Effector CD8-positive, alpha-beta T cell (primary cell): ENCODE data around the gene NOTCH3.

ENCODE experiments used
- DNase-seq: peaks from one replicate; lab custom pipeline; 2025; lab: John Stamatoyannopoulos, UW

Gene NOTCH3

GRCh38 chr19:15236886-15237285, 36.1 kb upstream of the NOTCH3 start:
- DNase-seq, result no peak

DNA sequence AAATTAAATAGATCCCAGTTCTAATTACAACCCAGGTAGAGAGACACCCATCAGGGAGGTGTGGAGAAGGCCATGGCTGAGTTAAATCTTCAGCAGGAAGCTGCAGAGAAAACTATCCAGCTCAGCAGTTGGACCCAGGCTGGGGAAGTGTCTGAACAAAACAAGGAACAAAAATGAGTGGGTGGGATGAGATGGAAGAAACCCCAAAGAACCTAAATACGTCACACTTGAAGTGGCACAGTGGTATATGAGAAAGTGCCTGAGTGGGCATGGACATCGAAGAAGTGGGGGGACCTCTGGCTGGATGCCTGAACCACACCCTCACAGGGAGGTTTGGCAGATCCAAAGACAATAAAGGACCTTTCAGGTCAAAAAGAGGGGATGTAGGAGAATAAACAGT, 35.0 kb upstream of the NOTCH3 start:
- no peak for DNase-seq

DNA sequence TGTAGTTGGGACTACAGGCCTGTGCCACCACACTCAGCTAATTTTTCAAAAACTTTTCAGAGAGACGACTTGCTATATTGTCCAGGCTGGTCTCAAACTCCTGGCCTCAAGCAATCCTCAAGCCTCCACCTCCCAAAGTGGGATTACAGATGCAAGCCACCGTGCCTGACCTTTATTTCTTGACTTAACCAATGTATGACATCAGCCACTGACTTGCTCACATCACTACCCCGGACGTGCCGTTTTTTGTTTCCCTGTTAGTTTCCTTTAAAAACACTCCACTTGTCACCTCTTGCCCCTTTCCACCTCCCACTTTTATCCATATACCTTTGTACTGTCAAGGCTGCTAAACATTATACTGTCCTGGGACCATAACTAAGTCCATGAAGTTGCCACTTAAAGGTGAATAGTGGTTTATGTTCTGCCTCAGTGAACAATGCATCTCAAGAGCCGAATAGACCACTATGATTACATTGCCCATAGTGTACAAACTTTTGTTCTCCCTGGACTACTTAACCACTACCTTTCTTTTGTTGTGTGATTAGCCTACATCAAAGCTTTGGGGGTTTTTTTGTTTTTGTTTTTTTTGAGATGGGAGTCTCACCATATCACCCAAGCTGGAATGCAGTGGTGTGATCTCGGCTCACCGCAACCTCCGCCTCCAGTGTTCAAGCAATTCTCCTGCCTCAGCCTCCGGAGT, 33.8 kb upstream of the NOTCH3 start:
- DNase-seq, result no peak

DNA sequence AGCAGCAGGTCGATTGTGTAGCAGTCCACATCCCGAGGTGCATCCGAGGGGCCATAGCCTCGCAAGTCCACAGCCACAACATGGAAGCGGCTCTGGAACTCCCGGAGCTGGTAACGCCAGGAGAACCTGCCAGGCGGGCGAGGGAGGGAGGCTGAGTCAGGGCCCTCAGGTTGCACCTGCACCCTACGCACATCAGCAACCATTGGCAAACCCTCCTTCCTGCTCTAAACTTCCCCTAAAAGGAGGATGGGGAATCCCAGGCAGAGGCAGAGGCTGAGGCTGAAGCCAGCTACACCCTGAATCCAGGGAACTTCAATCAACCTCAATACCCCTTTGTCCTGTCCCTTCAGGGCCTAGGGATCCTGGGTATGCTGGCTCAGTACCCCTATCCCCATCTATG, 30.5 kb upstream of the NOTCH3 start:
- no peak for DNase-seq

DNA sequence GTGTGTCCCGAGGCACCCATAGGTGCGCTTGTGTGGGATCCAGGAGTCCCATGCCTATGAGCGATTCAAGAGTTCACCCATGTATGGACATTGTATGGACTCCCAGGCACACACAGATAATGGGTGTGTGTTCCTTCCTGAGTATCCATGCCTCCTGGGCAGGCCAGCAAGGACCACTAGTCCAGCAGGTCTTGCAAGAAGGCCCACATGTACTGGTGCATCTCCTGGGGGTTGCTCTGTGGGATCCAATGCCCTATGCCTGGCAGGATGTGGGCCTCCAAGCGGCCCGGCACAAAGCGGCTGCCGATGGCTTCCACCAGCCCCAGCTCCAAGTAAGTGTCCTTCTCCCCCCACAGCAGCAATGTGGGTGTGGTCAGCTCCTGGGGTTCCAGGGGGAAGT, 26.5 kb upstream of the NOTCH3 start:
- DNase-seq, result no peak

DNA sequence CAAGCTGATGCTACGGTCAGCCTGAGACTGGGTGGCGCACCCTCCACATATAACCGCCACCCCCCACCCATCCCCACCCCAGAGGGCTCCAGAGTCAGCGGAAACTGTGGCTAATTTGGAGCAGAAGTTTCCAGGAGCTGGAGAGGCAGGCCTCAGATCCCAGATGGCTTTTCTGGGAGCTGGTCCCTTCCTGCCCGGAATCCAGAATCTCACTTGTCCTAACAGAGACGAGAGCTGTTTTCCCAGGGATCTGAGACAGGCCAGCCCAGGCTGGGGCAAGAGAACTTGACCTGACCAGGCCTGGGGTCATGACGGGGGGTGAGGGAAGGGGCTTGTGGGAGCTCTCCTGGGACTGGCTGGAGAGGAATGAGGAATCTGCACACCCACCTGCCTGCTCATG, 25.0 kb upstream of the NOTCH3 start:
- no peak for DNase-seq

- DNase-seq, result no peak
Observed at GRCh38 chr19:15223649-15224361, 23.0 kb upstream of the NOTCH3 start.

- peak; percentile 62 for DNase-seq
Observed at GRCh38 chr19:15222738-15223648, 22.2 kb upstream of the NOTCH3 start.

DNA sequence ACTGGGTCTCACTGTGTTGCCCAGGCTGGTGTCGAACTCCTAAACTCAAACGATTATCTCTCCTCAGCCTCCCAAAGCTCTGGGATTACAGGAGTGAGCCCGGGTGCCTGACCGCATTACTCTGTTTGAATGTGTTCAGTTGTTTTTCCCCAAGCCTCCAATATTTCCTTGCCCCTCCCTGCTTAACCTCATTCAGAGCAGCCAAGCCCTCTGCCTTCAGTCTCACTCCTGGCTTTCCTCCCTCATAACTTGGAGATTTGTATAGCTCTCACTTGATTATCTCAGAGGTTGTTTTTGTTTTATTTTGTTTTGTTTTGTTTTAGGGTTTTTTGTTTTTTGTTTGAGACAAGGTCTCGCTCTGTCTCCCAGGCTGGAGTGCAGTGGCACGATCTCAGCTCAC, 20.0 kb upstream of the NOTCH3 start:
- DNase-seq, result no peak

- no peak for DNase-seq
Observed at GRCh38 chr19:15218501-15218900, 17.7 kb upstream of the NOTCH3 start.

GRCh38 chr19:15216363-15216762, 15.6 kb upstream of the NOTCH3 start:
- no peak for DNase-seq

- DNase-seq, result no peak
Observed at GRCh38 chr19:15213715-15214381, 13.1 kb upstream of the NOTCH3 start.

DNA sequence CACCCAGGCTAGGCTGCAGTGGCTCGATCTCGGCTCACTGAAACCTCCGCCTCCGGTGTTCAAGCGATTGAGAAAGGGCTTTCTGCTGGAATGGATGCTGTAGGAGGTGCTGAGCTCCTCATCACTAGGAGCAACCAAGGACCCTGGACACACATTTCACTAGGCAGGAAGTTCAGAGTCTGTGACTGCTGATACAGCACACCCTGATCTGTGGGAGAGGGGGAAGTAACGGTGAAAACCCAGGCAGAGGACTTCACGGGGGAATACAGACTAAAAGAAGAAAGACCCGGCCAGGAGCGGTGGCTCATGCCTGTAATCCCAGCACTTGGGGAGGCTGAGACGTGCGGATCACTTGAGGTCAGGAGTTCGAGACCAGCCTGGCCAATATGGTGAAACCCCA, 11.9 kb upstream of the NOTCH3 start:
- DNase-seq, result no peak

GRCh38 chr19:15210323-15210781, 9.6 kb upstream of the NOTCH3 start:
- DNase-seq, result no peak

DNA sequence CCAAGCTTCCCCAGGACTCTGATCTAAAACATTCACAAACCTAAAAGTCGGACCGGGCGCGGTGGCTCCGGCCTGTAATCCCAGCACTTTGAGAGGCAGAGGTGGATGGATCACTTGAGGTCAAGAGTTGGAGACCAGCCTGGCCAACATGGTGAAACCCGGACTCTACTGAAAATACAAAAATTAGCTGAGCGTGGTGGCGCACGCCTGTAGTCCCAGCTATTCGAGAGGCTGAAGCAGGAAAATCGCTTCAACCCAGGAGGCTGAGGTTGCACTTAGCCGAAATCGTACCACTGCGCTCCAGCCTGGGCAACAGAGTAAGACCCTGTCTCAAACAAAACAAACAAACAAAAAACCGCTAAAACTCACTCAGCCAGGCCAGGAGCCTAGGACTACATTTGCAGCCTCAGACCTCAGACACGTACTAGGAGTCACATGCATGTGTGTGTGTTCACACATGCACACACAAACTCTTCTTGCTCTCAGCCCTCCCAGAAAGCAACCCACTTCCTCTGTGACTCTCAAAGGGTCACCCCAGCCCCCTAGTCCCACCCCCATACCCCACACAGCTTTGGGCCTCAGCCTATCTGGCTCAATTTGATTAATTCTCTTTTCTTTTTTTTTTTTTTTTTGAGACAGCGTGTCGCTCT, 704 bp upstream of the NOTCH3 start:
- DNase-seq, result no peak

DNA sequence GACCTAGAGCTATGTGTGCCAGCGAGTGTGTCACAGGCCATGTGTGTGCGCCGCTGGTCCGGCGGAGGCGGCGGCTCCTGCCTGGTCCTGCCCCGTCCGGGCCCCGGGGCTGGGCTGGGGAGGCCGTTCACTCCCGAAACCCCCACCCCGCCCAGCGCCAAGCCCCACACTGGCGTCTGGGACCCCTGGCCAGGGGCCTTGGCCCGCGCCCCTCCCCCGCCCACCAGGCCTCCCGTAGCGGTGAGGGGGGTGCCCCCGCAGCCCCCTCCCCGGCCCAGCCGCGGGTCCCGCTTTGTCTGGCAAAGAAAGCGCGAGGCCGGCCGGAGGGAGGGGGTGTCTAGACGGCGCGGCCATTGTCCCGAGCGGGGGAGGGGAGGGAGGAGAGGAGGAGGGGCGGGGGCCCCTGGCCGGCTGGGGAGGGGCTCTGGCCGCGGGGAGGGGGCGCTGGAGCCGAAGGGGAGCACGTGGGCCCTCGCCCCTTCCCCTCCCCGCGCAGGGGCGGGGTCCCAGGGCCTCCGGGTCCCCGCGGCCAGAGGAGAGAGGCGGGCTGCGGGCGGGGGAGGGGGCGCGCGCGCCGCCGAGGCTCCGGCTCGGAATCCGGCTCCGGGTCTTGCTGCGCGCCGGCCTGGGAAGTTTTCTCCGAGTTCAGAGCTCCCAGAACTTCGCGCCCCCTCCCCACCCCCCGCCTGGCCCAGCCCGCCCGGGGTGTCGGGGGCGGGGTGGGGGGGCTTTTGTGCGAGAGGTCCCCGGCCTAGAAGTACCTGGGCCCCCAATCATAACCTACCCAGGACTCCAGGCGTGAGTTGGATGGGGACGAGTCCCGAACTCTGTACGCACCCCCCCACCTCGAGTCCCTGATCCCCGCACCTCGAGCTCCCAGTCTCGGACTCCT, 888 bp downstream of the NOTCH3 start:
- no peak for DNase-seq

GRCh38 chr19:15198951-15199660, 1.7 kb downstream of the NOTCH3 start:
- no peak for DNase-seq

GRCh38 chr19:15197942-15198341, 2.9 kb downstream of the NOTCH3 start:
- DNase-seq, result no peak

- no peak for DNase-seq
Observed at GRCh38 chr19:15197275-15197941, 3.4 kb downstream of the NOTCH3 start.
